NT2/D1 (cell line): ENCODE data around the gene MAJIN.

Experiments
- DNase-seq: peaks from one replicate; pipeline ENCODE4 v3.0.0-alpha.2; 2011; ENCODE audit warnings: low read depth, low spot score
- H3K27me3 ChIP-seq: 2 replicates; pipeline ENCODE4 v1.6.0; 2011; ENCODE audit warnings: mild to moderate bottlenecking; ENCODE audit not compliant: insufficient read length, insufficient read depth
- H3K36me3 ChIP-seq: 2 replicates; pipeline ENCODE4 v1.6.1; 2011; ENCODE audit warnings: mild to moderate bottlenecking, low read length, mixed read lengths; ENCODE audit not compliant: insufficient read depth, insufficient read length
- H3K4me1 ChIP-seq: 2 replicates; pipeline ENCODE4 v1.5.1; 2011; ENCODE audit not compliant: insufficient read depth, insufficient read length
- H3K4me3 ChIP-seq: 2 replicates; pipeline ENCODE4 v1.5.1; 2011; ENCODE audit warnings: low read depth; ENCODE audit not compliant: insufficient read length
- H3K9ac ChIP-seq: 2 replicates; pipeline ENCODE4 v1.6.0; 2011; ENCODE audit warnings: low read depth; ENCODE audit not compliant: insufficient read length
- H3K9me3 ChIP-seq: 2 replicates; pipeline ENCODE4 v1.5.1; 2011; ENCODE audit warnings: mild to moderate bottlenecking, low read length; ENCODE audit not compliant: insufficient read depth
- SUZ12 ChIP-seq: IDR thresholded peaks from 2 replicates; pipeline ENCODE4 v1.6.1; 2011; ENCODE audit not compliant: insufficient read length, insufficient read depth; ENCODE audit errors: extremely low read depth
- YY1 ChIP-seq: IDR thresholded peaks from 2 replicates; pipeline ENCODE4 v1.6.1; 2011; ENCODE audit not compliant: insufficient read length, insufficient read depth
- ZNF274 ChIP-seq: IDR thresholded peaks from 2 replicates; pipeline ENCODE4 v1.6.1; 2011; ENCODE audit warnings: mild to moderate bottlenecking, low read depth, low read length

The MAJIN gene

DNA sequence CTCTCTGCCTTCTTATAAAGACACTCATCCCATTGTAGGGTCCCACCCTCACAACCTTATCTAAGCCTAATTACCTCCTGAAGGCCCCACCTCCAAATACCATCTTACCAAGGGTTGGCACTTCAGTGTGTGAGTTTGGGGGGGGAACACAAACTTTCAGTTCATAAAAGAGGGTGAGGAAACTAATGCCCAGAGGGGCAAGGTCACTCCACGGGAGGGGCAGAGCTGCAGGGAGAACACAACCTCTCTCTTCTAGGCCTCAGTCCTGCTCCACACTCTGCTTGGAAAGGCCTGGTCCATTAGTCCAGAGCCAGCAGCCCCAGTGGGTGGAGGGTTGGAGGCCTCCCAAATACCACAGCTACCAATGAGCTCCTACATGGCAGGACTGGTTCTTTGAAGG is 27.6 kb upstream of the MAJIN start:
- no peaks in the 10 kb centered on the region for H3K27me3 ChIP-seq
- DNase-seq: no peak
- no peak for TF ChIP-seq SUZ12
- TF ChIP-seq YY1: no peak
- TF ChIP-seq ZNF274: no peak
- H3K9me3 ChIP-seq: no peaks in the 10 kb centered on the region
- no peak overlapping the region for H3K9ac ChIP-seq
- peaks cover 3% of the 10 kb centered on the region for H3K4me1 ChIP-seq
- no peaks in the 10 kb centered on the region for H3K36me3 ChIP-seq
- H3K4me3 ChIP-seq: no peak overlapping the region

DNA sequence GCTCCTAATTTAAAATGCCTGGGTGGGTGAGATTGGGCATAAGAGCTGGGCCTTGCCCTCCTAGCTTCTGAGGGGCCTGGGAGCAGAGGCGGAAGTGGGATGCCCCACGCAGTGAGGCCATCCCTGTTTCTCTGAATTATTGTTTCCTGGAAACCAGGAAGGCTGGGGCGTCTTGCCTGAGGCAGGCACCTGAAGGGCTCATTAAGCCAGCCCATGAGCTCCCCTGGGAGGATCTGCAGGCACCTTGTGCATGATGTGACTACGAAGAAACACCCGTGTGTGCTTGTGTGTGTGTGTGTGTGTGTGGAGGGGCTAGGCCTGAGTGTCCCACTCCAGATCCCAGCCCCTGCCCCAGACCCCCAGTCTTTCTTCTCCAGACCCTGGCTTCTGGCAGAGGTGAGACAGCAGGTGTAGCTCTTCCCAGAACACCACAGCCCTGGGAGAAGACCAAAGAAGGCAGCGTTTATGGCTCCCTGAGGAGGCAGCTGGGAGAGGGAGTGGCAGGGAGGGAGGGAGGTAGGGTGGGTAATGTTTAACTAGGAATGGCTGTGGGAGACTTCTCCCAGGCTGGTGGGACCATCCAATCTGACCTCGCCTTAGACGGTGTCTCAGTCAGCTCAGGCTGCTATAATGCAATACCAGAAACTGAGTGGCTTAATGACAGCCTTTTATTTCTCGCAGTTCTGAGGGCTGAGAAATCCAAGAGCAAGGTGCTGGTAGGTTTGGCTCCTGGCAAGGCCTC is 27.0 kb upstream of the MAJIN start:
- no peaks in the 10 kb centered on the region for H3K27me3 ChIP-seq
- no peak overlapping the region for H3K9ac ChIP-seq
- no peaks in the 10 kb centered on the region for H3K36me3 ChIP-seq
- peaks cover 3% of the 10 kb centered on the region for H3K4me1 ChIP-seq
- no peaks in the 10 kb centered on the region for H3K9me3 ChIP-seq
- DNase-seq: no peak
- TF ChIP-seq ZNF274 (no peak), YY1 (no peak), SUZ12 (no peak)
- H3K4me3 ChIP-seq: no peak overlapping the region

DNA sequence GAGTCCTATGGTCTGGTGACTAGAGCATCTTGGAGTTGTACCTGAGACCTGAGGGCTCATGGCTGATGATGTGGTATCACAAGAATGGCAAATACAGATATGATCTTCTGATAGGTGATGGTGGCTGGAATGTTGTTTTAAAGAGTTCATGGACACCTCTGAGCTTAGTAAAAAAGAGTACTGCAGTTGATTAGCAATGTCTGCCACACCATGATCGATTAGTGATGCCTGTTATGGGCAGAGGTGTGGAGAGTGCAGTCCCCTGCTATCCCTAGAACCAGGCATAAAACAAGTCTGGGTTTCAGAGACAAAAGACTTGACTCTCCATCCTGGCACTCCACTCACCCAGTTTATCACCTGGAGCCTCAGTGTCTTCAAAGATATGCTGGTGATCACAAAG is 26.2 kb upstream of the MAJIN start:
- Histone ChIP-seq H3K4me3 (no peak overlapping the region), H3K27me3 (no peaks in the 10 kb centered on the region), H3K9ac (no peak overlapping the region), H3K9me3 (no peaks in the 10 kb centered on the region), H3K4me1 (peaks cover 3% of the 10 kb centered on the region), H3K36me3 (no peaks in the 10 kb centered on the region)
- no peak for TF ChIP-seq SUZ12
- no peak for TF ChIP-seq ZNF274
- no peak for DNase-seq

DNA sequence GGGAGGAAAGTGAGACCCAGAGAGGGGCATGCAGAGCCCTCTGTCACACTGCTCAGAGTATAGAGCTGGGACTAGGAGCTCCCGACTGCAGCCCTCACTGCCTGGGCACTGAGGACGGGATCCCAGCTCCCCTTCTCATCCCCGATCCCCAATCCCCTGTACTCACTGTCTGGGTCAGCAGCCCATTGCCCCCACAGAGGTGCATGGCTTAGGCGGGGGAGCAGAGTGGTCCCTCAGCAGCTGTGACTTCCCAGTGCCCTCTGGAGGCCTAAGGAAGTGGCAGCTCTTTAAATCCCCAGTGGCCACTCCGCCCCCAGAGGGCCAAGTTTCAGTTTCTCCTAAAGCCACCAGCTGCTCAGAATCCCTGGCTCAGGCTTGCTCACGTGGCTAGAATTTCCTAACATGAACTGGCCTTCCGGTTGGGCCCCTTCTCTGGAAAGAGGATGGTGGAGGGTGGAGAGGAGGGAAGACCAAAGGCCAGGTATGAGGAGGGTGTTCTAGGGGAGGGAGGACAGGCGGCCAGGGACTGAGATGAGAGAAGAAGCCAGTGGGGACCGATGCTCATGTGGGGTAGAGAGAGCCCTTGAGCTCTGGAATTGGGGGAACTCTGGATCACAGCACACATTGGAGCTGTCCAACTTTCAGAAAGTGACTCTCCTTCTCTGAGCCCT is 24.9 kb upstream of the MAJIN start, which contains the start of gene BATF2:
TSS of gene BATF2 (minus strand) at position 262 of the 671 bp plus-strand sequence. CDS start at position 205, 57 bp downstream.
- TF ChIP-seq SUZ12 (no peak), YY1 (no peak), ZNF274 (no peak)
- DNase-seq: peak; percentile 46
- no peak within 1 kb of the TSS for H3K4me3 ChIP-seq
- H3K36me3 ChIP-seq: no peaks in the 10 kb centered on the region
- H3K27me3 ChIP-seq: no peaks in the 10 kb centered on the region
- H3K4me1 ChIP-seq: peaks cover 3% of the 10 kb centered on the region
- no peaks in the 10 kb centered on the region for H3K9me3 ChIP-seq
- peak within 1 kb of the TSS; percentile 43 for H3K9ac ChIP-seq

DNA sequence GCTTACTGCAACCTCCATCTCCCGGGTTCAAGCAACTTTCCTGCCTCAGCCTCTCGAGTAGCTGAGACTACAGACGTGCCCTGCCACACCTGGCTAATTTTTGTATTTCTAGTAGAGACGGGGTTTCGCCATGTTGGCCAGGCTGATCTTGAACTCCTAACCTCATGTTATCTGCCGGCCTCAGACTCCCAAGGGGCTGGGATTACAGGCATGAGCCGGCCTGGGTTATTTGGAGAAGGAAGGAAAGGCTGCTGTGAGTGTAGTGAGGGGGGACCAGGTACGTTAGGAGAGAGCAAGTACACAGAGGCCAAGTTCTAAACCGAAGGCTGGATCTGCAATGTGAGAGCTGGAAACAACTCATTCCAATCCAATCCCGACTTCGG is 24.4 kb upstream of the MAJIN start:
- TF ChIP-seq YY1 (no peak), ZNF274 (no peak), SUZ12 (no peak)
- H3K4me3 ChIP-seq: no peak overlapping the region
- H3K9ac ChIP-seq: peak overlapping the region; percentile 43
- H3K4me1 ChIP-seq: peaks cover 3% of the 10 kb centered on the region
- no peaks in the 10 kb centered on the region for H3K27me3 ChIP-seq
- DNase-seq: no peak
- no peaks in the 10 kb centered on the region for H3K36me3 ChIP-seq
- no peaks in the 10 kb centered on the region for H3K9me3 ChIP-seq

DNA sequence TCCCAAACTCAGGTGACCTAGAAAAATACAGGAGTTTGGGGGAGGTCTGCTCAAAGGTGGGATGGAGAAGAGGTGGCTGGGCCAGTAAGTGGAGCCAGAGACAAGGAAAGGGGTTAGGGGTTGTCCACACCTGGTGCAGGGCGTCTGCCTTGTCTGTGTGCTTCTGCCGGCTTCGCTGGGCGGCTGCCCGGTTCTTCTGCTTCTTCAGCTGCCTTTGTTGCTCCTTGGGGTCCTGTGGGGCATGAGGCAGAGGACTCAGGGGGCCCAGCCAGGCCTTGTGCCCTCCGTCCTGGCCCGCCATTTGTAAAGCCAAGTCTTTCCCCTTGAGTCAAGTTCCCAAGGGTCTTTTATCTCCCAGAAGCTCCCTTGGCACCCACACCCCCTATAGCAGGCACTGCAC is 22.4 kb upstream of the MAJIN start:
- Histone ChIP-seq H3K27me3 (no peaks in the 10 kb centered on the region), H3K4me1 (peaks cover 6% of the 10 kb centered on the region), H3K9ac (no peak overlapping the region), H3K4me3 (no peak overlapping the region), H3K9me3 (no peaks in the 10 kb centered on the region), H3K36me3 (no peaks in the 10 kb centered on the region)
- no peak for TF ChIP-seq ZNF274
- no peak for TF ChIP-seq SUZ12
- no peak for TF ChIP-seq YY1
- DNase-seq: no peak

DNA sequence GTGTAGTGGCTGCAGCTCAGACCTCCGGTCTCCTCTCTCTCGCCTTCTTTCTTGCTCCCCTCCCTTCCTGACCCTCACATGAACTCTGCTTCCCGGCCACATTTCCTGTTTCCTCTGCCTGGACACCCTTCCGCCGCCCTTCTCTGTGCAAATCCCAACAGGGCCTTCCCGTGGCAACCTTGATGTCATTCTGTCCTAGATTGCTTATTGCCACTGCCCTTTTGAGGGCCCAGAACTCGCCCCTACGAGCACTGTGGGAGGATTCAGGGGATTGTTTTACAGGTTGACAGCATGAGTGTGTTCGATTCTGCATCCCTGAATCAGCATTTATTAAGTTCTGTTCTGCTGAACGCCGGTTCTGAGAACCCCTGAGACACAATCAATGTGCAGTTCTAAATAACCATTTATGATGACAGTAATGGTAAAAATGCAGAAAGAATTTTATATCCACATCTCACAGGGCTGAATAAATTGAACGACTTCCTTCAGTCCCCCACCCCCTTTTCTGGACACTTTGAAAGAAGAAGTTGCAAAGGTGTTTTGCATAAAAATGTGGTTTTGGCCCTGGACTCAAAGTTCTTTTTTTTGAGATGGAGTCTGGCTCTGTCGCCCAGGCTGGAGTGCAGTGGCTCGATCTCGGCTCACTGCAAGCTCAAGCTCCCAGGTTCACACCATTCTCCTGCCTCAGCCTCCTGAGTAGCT is 18.5 kb upstream of the MAJIN start:
- Histone ChIP-seq H3K4me3 (no peak overlapping the region), H3K9me3 (no peaks in the 10 kb centered on the region), H3K4me1 (peaks cover 3% of the 10 kb centered on the region), H3K9ac (no peak overlapping the region), H3K27me3 (no peaks in the 10 kb centered on the region), H3K36me3 (no peaks in the 10 kb centered on the region)
- no peak for TF ChIP-seq YY1
- no peak for TF ChIP-seq ZNF274
- no peak for DNase-seq
